Parathyroid adenoma (tissue), 2 donors: Measurements from ENCODE around the gene WDPCP.
"Not testable (repeated sequence)": the region's sequence is repeated elsewhere in the genome, so short reads cannot be mapped to it uniquely, and the experiment has no call there.

ENCODE experiments used
- H2AFZ ChIP-seq: fragments of 300-600 bp; sonication (generic); one replicate; pipeline ENCODE4 v1.7.0; 2017; ENCODE audit warnings: antibody characterized with exemption, mild to moderate bottlenecking
- H3K27ac ChIP-seq: fragments of 300-600 bp; sonication (generic); one replicate; pipeline ENCODE4 v1.7.0; 2017
- H3K27me3 ChIP-seq: fragments of 300-600 bp; sonication (generic); one replicate; pipeline ENCODE4 v1.7.0; 2017; ENCODE audit warnings: low read length; ENCODE audit not compliant: control insufficient read depth, insufficient read depth
- H3K36me3 ChIP-seq: fragments of 300-600 bp; sonication (generic); one replicate; pipeline ENCODE4 v1.7.0; 2017; ENCODE audit warnings: low read length; ENCODE audit not compliant: control insufficient read depth, insufficient read depth
- H3K4me1 ChIP-seq: fragments of 300-600 bp; sonication (generic); one replicate; pipeline ENCODE4 v1.7.0; 2017; ENCODE audit warnings: control low read depth
- H3K4me2 ChIP-seq: fragments of 300-600 bp; sonication (generic); one replicate; pipeline ENCODE4 v1.7.0; 2017; ENCODE audit warnings: low read length
- H3K4me3 ChIP-seq: fragments of 300-600 bp; sonication (generic); one replicate; pipeline ENCODE4 v1.7.0; 2017; ENCODE audit warnings: low read depth, low read length
- H3K79me2 ChIP-seq: fragments of 300-600 bp; sonication (generic); one replicate; pipeline ENCODE4 v1.7.0; 2017; ENCODE audit warnings: control low read depth
- H3K9ac ChIP-seq: fragments of 300-600 bp; sonication (generic); one replicate; pipeline ENCODE4 v1.7.0; 2017; ENCODE audit warnings: mild to moderate bottlenecking
- H3K9me3 ChIP-seq: fragments of 300-600 bp; sonication (generic); one replicate; pipeline ENCODE4 v1.7.0; 2017; ENCODE audit warnings: low read length; ENCODE audit not compliant: control insufficient read depth
- CTCF ChIP-seq: fragments of 300-600 bp; sonication (generic); IDR thresholded peaks from one replicate; pipeline ENCODE4 v1.7.0; 2017; ENCODE audit warnings: antibody characterized with exemption, mild to moderate bottlenecking
- donor health status: primary hyperparathyroidism.

WDPCP gene

GRCh38 chr2:63582873-63583272 is 5.4 kb downstream of the WDPCP start:
- TF ChIP-seq CTCF: no peak
- Histone ChIP-seq H3K36me3 (no peaks in the 10 kb centered on the region), H3K9me3 (no peaks in the 10 kb centered on the region), H3K79me2 (peaks cover 16% of the 10 kb centered on the region), H3K27me3 (no peaks in the 10 kb centered on the region), H3K4me1 (peaks cover 4% of the 10 kb centered on the region), H3K4me3 (no peak overlapping the region), H3K9ac (no peak overlapping the region), H2AFZ (no peak overlapping the region), H3K27ac (no peak overlapping the region), H3K4me2 (no peak overlapping the region)

- H3K4me1 ChIP-seq: peaks cover 4% of the 10 kb centered on the region
- H3K9ac ChIP-seq: no peak overlapping the region
- no peak for TF ChIP-seq CTCF
- no peak overlapping the region for H3K27ac ChIP-seq
- no peak overlapping the region for H3K4me3 ChIP-seq
- H3K79me2 ChIP-seq: peaks cover 13% of the 10 kb centered on the region
- H3K36me3 ChIP-seq: no peaks in the 10 kb centered on the region
- no peaks in the 10 kb centered on the region for H3K27me3 ChIP-seq
- no peak overlapping the region for H3K4me2 ChIP-seq
- H3K9me3 ChIP-seq: no peaks in the 10 kb centered on the region
- H2AFZ ChIP-seq: no peak overlapping the region
Observed at GRCh38 chr2:63581298-63581961, 6.8 kb downstream of the WDPCP start.

- no peaks in the 10 kb centered on the region for H3K9me3 ChIP-seq
- no peak overlapping the region for H3K4me2 ChIP-seq
- H3K9ac ChIP-seq: no peak overlapping the region
- peaks cover 16% of the 10 kb centered on the region for H3K79me2 ChIP-seq
- no peak for TF ChIP-seq CTCF
- H3K36me3 ChIP-seq: no peaks in the 10 kb centered on the region
- H2AFZ ChIP-seq: no peak overlapping the region
- H3K4me1 ChIP-seq: peaks cover 4% of the 10 kb centered on the region
- H3K27me3 ChIP-seq: no peaks in the 10 kb centered on the region
- no peak overlapping the region for H3K27ac ChIP-seq
- H3K4me3 ChIP-seq: no peak overlapping the region
Observed at GRCh38 chr2:63580651-63581297, 7.5 kb downstream of the WDPCP start.

GRCh38 chr2:63578767-63579166 is 9.5 kb downstream of the WDPCP start:
- Histone ChIP-seq H3K4me3 (no peak overlapping the region), H2AFZ (no peak overlapping the region), H3K79me2 (peaks cover 17% of the 10 kb centered on the region), H3K4me1 (peaks cover 4% of the 10 kb centered on the region), H3K36me3 (no peaks in the 10 kb centered on the region), H3K27ac (no peak overlapping the region), H3K9me3 (no peaks in the 10 kb centered on the region), H3K27me3 (no peaks in the 10 kb centered on the region), H3K4me2 (no peak overlapping the region), H3K9ac (no peak overlapping the region)
- no peak for TF ChIP-seq CTCF

GRCh38 chr2:63576546-63576945 is 11.7 kb downstream of the WDPCP start:
- peaks cover 4% of the 10 kb centered on the region for H3K4me1 ChIP-seq
- H3K9me3 ChIP-seq: no peaks in the 10 kb centered on the region
- no peak overlapping the region for H3K4me2 ChIP-seq
- no peaks in the 10 kb centered on the region for H3K27me3 ChIP-seq
- H3K9ac ChIP-seq: no peak overlapping the region
- H3K79me2 ChIP-seq: peaks cover 18% of the 10 kb centered on the region
- H3K4me3 ChIP-seq: no peak overlapping the region
- no peaks in the 10 kb centered on the region for H3K36me3 ChIP-seq
- TF ChIP-seq CTCF: no peak
- no peak overlapping the region for H2AFZ ChIP-seq
- no peak overlapping the region for H3K27ac ChIP-seq

- not testable (repeated sequence) for H3K4me2 ChIP-seq, H3K9me3 ChIP-seq, H3K27me3 ChIP-seq, H3K4me1 ChIP-seq, H2AFZ ChIP-seq, H3K36me3 ChIP-seq, H3K9ac ChIP-seq, H3K4me3 ChIP-seq, H3K27ac ChIP-seq
- peaks cover 11% of the 10 kb centered on the region for H3K79me2 ChIP-seq
Observed at GRCh38 chr2:63573726-63574345, 14.4 kb downstream of the WDPCP start.
